Measurements from ENCODE around the gene IL16. TPM values are rescaled to one million over a fixed set of nuclear protein-coding genes. Genes with fewer than 3 reads are reported as not detected.

IL16 gene
- total RNA-seq, 1 experiment from 2014 or later = 0.81 TPM

DNA sequence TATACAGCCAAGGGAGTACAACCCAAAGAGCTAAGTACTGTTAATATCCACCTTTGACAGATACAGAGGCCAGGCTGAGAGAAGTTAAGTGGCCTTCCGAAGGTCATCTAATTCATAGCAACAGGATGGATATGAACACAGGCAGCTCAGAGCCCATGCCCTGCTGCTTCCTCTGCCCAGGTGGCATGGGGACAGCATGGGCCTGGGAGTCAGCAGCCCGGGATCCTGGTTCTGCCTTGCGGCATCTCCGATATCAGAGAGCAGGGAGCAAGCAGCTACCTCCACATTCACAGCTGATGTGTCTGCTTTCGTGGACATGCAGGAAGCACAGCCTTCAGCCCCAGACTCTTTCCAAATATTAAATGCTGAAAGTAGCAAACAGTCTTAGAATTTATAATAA is 71.7 kb downstream of the IL16 start:
- DNase-seq (ENCODE audit: low read depth, low spot score) (no peak), ATAC-seq (no peak)
- Histone ChIP-seq H3K36me3 (ENCODE audit: control insufficient read depth in 1 of 2, insufficient read depth in 2 of 2, low read length in 2 of 2) (no peaks in the 10 kb centered on the region), H3K4me1 (ENCODE audit: control insufficient read depth in 1 of 2, insufficient read depth in 2 of 2, low read length in 2 of 2) (peaks cover 5 to 10% of the 10 kb centered on the region in 2 experiments), H3K27ac (ENCODE audit: low read depth, low read length) (no peak overlapping the region), H4K20me1 (ENCODE audit: insufficient read depth) (no peaks in the 10 kb centered on the region), H3K9ac (ENCODE audit: low read length) (no peak overlapping the region), H3K9me2 (ENCODE audit: insufficient read depth) (no peaks in the 10 kb centered on the region), H3K9me3 (ENCODE audit: control insufficient read depth in 1 of 2, insufficient read depth in 1 of 2, low read depth in 1 of 2, low read length in 2 of 2) (no peaks in the 10 kb centered on the region), H2AFZ (ENCODE audit: low read depth, low read length, poor library complexity, severe bottlenecking) (no peak overlapping the region), H3K4me3 (replicated peaks in 1 of 2; ENCODE audit: low read depth in 1 of 2, low read length in 2 of 2) (no peak overlapping the region), H3K4me2 (ENCODE audit: low read length) (no peak overlapping the region), H3K79me2 (ENCODE audit: insufficient read depth, low read length) (no peaks in the 10 kb centered on the region), H3K27me3 (ENCODE audit: insufficient read depth, low read length) (no peaks in the 10 kb centered on the region)
- TF ChIP-seq EGR1 (IDR thresholded peaks at IDR 0.05; ENCODE audit: low read depth) (no peak), TCF7L2 (IDR thresholded peaks at IDR 0.05; ENCODE audit: borderline replicate concordance, extremely low read depth, insufficient read depth, insufficient read length) (no peak), POLR2A (IDR thresholded peaks at IDR 0.05; ENCODE audit: borderline replicate concordance, extremely low read depth, insufficient read depth, insufficient read length) (no peak), SP1 (IDR thresholded peaks at IDR 0.05; ENCODE audit: low read depth) (no peak), POLR2AphosphoS5 (IDR thresholded peaks at IDR 0.05; ENCODE audit: low read depth, low read length) (no peak), SIN3A (IDR thresholded peaks at IDR 0.05; ENCODE audit: low read depth) (no peak)
- TF ChIP-seq, protein P1, sequence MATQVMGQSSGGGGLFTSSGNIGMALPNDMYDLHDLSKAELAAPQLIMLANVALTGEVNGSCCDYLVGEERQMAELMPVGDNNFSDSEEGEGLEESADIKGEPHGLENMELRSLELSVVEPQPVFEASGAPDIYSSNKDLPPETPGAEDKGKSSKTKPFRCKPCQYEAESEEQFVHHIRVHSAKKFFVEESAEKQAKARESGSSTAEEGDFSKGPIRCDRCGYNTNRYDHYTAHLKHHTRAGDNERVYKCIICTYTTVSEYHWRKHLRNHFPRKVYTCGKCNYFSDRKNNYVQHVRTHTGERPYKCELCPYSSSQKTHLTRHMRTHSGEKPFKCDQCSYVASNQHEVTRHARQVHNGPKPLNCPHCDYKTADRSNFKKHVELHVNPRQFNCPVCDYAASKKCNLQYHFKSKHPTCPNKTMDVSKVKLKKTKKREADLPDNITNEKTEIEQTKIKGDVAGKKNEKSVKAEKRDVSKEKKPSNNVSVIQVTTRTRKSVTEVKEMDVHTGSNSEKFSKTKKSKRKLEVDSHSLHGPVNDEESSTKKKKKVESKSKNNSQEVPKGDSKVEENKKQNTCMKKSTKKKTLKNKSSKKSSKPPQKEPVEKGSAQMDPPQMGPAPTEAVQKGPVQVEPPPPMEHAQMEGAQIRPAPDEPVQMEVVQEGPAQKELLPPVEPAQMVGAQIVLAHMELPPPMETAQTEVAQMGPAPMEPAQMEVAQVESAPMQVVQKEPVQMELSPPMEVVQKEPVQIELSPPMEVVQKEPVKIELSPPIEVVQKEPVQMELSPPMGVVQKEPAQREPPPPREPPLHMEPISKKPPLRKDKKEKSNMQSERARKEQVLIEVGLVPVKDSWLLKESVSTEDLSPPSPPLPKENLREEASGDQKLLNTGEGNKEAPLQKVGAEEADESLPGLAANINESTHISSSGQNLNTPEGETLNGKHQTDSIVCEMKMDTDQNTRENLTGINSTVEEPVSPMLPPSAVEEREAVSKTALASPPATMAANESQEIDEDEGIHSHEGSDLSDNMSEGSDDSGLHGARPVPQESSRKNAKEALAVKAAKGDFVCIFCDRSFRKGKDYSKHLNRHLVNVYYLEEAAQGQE (IDR thresholded peaks at IDR 0.05; ENCODE audit: low read depth) = no peak
- TF ChIP-seq, protein P2, sequence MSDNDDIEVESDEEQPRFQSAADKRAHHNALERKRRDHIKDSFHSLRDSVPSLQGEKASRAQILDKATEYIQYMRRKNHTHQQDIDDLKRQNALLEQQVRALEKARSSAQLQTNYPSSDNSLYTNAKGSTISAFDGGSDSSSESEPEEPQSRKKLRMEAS (IDR thresholded peaks at IDR 0.05) = no peak
- TF ChIP-seq, protein P3, sequence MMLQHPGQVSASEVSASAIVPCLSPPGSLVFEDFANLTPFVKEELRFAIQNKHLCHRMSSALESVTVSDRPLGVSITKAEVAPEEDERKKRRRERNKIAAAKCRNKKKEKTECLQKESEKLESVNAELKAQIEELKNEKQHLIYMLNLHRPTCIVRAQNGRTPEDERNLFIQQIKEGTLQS (IDR thresholded peaks at IDR 0.05) = no peak
- TF ChIP-seq, protein P4, sequence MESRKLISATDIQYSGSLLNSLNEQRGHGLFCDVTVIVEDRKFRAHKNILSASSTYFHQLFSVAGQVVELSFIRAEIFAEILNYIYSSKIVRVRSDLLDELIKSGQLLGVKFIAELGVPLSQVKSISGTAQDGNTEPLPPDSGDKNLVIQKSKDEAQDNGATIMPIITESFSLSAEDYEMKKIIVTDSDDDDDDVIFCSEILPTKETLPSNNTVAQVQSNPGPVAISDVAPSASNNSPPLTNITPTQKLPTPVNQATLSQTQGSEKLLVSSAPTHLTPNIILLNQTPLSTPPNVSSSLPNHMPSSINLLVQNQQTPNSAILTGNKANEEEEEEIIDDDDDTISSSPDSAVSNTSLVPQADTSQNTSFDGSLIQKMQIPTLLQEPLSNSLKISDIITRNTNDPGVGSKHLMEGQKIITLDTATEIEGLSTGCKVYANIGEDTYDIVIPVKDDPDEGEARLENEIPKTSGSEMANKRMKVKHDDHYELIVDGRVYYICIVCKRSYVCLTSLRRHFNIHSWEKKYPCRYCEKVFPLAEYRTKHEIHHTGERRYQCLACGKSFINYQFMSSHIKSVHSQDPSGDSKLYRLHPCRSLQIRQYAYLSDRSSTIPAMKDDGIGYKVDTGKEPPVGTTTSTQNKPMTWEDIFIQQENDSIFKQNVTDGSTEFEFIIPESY (IDR thresholded peaks at IDR 0.05; ENCODE audit: extremely low read depth, insufficient replicate concordance, low read length) = no peak
- POLR2A ChIA-PET = no interaction called here
- intact Hi-C loops (cut with micrococcal nuclease) = loop anchor here (5.0 to 10.0 kb wide), 4 partner anchors 271 to 811 kb away; partner anchors contain the start of gene CEMIP
- no TSS peak for BruUV-seq (replicated peaks)
- CTCF ChIA-PET = interaction anchor here (1.0 to 4.6 kb wide), 3 partner anchors 10 to 291 kb away, joined by 3 to 175 read pairs (median 3); no protein-coding TSS in a partner anchor
- RAD21 ChIA-PET (ENCODE audit: low non-redundant PET in 1 of 2, low total read pairs in 2 of 2, uncharacterized antibody in 2 of 2, unreplicated experiment in 2 of 2) = no interaction called here

All from HCT116 (cell line).